GM23338 (cell line): ENCODE measurements around the gene ANTXR1. TPM values are rescaled to one million over a fixed set of nuclear protein-coding genes. Genes with fewer than 3 reads are reported as not detected.

Source experiments
- ATAC-seq: fragments of 200-7000 bp; cut with Tn5 transposase; 3 replicates; pipeline ENCODE4 v1.9.1; 2020
- DNase-seq: peaks from one replicate; pipeline ENCODE4 v3.0.0-alpha.2; 2015; ENCODE audit warnings: low spot score
- H2AFZ ChIP-seq: fragments of 200-600 bp; sonication (generic); 2 replicates; pipeline ENCODE4 v1.8.0; 2016; ENCODE audit warnings: antibody characterized with exemption, mild to moderate bottlenecking, moderate library complexity
- H3F3A ChIP-seq: fragments of 200-600 bp; sonication (generic); replicated peaks from 2 replicates; pipeline ENCODE4 v1.8.0; 2017; ENCODE audit warnings: antibody characterized with exemption, mixed run types, low read depth
- H3K27ac ChIP-seq: fragments of 200-600 bp; sonication (generic); 2 replicates; pipeline ENCODE4 v1.6.1; 2016; ENCODE audit warnings: low read depth
- H3K27me3 ChIP-seq: fragments of 200-600 bp; sonication (generic); 2 replicates; pipeline ENCODE4 v1.8.0; 2016; ENCODE audit warnings: mild to moderate bottlenecking, mixed run types, moderate library complexity; ENCODE audit not compliant: insufficient read depth
- H3K36me3 ChIP-seq: fragments of 200-600 bp; sonication (generic); 2 replicates; pipeline ENCODE4 v1.8.0; 2016; ENCODE audit warnings: mild to moderate bottlenecking; ENCODE audit not compliant: insufficient read depth
- H3K4me1 ChIP-seq: fragments of 200-600 bp; sonication (generic); 2 replicates; pipeline ENCODE4 v1.8.0; 2016; ENCODE audit warnings: mild to moderate bottlenecking, moderate library complexity; ENCODE audit not compliant: insufficient read depth
- H3K4me2 ChIP-seq: fragments of 200-600 bp; sonication (generic); 2 replicates; pipeline ENCODE4 v1.7.1; 2017; ENCODE audit warnings: mixed run types
- H3K4me3 ChIP-seq: fragments of 200-600 bp; sonication (generic); 2 replicates; pipeline ENCODE4 v1.6.1; 2016; ENCODE audit warnings: mixed run types
- H3K79me2 ChIP-seq: fragments of 200-600 bp; sonication (generic); replicated peaks from 2 replicates; pipeline ENCODE4 v1.8.0; 2017; ENCODE audit warnings: mild to moderate bottlenecking; ENCODE audit not compliant: insufficient read depth
- H3K9me2 ChIP-seq: fragments of 200-600 bp; sonication (generic); 2 replicates; pipeline ENCODE4 v1.8.0; 2017; ENCODE audit not compliant: insufficient read depth
- H4K20me1 ChIP-seq: fragments of 200-600 bp; sonication (generic); replicated peaks from 2 replicates; pipeline ENCODE4 v1.8.0; 2017; ENCODE audit warnings: mild to moderate bottlenecking; ENCODE audit not compliant: insufficient read depth
- H3K27ac Mint-ChIP-seq: 2 replicates; pipeline ENCODE4 v1.8.0; 2020; ENCODE audit warnings: inconsistent platforms, mild to moderate bottlenecking, moderate library complexity, mixed read lengths
- H3K27me3 Mint-ChIP-seq: 3 replicates; pipeline ENCODE4 v1.8.0; 2022; ENCODE audit warnings: low read depth, mild to moderate bottlenecking, moderate library complexity, mixed read lengths, inconsistent platforms; ENCODE audit not compliant: insufficient read depth, poor library complexity
- H3K36me3 Mint-ChIP-seq: 3 replicates; pipeline ENCODE4 v1.8.0; 2021; ENCODE audit warnings: low read depth, mild to moderate bottlenecking, inconsistent platforms, moderate library complexity, mixed read lengths
- H3K4me1 Mint-ChIP-seq: 3 replicates; pipeline ENCODE4 v1.8.0; 2020; ENCODE audit warnings: mild to moderate bottlenecking, inconsistent platforms, mixed read lengths
- H3K4me3 Mint-ChIP-seq: 3 replicates; pipeline ENCODE4 v1.8.0; 2021; ENCODE audit warnings: moderate library complexity, mild to moderate bottlenecking, inconsistent platforms, mixed read lengths
- H3K9me3 Mint-ChIP-seq: 3 replicates; pipeline ENCODE4 v1.8.0; 2020; ENCODE audit warnings: moderate library complexity, mild to moderate bottlenecking, inconsistent platforms, mixed read lengths
- EZH2 ChIP-seq: fragments of 200-600 bp; sonication (generic); IDR thresholded peaks from one replicate; pipeline ENCODE4 v1.8.0; 2017; ENCODE audit warnings: antibody characterized with exemption, mild to moderate bottlenecking, low read depth; ENCODE audit not compliant: unreplicated experiment
- EZH2phosphoT487 ChIP-seq: fragments of 200-600 bp; sonication (generic); IDR thresholded peaks from one replicate; pipeline ENCODE4 v1.8.1; 2018; ENCODE audit warnings: antibody characterized with exemption; ENCODE audit not compliant: unreplicated experiment
- NANOG ChIP-seq: IDR thresholded peaks from 2 replicates; pipeline ENCODE4 v1.6.1; 2016; ENCODE audit warnings: antibody characterized with exemption, borderline replicate concordance
- POLR2AphosphoS5 ChIP-seq: IDR thresholded peaks from 2 replicates; pipeline ENCODE4 v1.6.1; 2016; ENCODE audit warnings: antibody characterized with exemption, low read depth
- STAT1 ChIP-seq: IDR thresholded peaks from one replicate; pipeline ENCODE4 v1.6.1; 2016; ENCODE audit warnings: antibody characterized with exemption; ENCODE audit not compliant: unreplicated experiment
- ZNF114 ChIP-seq: fragments of 250-450 bp; sonication (Bioruptor Pico); IDR thresholded peaks from 2 replicates; pipeline ENCODE4 v1.5.0; 2020; ENCODE audit warnings: mild to moderate bottlenecking, moderate library complexity
- polyA plus RNA-seq: library from polyadenylated mRNA; unstranded; fragments of >200 nt; fragmentation: Nextera tagmentation; extraction: Ambion mirVana; gene quantifications from 2 replicates; pipeline ENCODE4 v1.2.1, GENCODE V29; 2016
- total RNA-seq: library from RNA; depleted of rRNA; stranded (reverse); fragments of >200 nt; shearing (Covaris generic); gene quantifications from 2 replicates; pipeline ENCODE4 v1.2.3, GENCODE V29; 2014
- TF ChIP-seq, protein P1 (sequence below): IDR thresholded peaks from 2 replicates; pipeline ENCODE4 v1.6.1; 2016; ENCODE audit warnings: antibody characterized with exemption

ANTXR1 gene
- total and polyA plus RNA-seq, 2 experiments from 2014 or later = 16.1 to 23.1 TPM

DNA sequence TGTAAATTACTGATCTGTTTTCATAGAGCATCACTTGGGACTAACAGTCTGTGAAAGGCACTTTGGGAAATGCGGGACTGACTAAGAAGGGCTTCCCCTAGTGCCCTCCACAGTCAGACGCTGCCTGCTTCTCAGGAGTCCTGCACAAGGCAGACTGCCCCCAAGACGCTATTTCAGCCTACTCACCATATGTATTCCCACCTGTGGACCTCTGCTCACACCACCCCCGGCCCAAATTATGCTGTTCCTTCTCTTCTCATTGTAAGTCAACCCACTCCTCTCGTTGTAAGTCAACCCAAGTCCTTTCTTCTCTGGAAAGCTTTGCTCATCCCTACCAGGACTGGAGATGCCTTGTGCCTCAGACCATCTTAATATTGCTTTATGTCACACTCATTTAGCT is 198.7 kb downstream of the ANTXR1 start:
- Histone ChIP-seq H3K4me2 (no peak overlapping the region), H3K36me3 (0 out of 2 replicates have a peak, but pooled peaks cover 4% of the 10 kb centered on the region), H3K27me3 (no peaks in the 10 kb centered on the region), H3K9me2 (0 out of 2 replicates have a peak, but pooled peaks cover 4% of the 10 kb centered on the region), H3K4me1 (peaks cover 23% of the 10 kb centered on the region), H3K27ac (no peak overlapping the region), H3K4me3 (no peak overlapping the region), H2AFZ (no peak overlapping the region), H3K79me2 (no peaks in the 10 kb centered on the region), H4K20me1 (no peaks in the 10 kb centered on the region), H3F3A (no peaks in the 10 kb centered on the region)
- Mint-ChIP-seq H3K27ac (no peak overlapping the region), H3K27me3 (peaks cover 4% of the 10 kb centered on the region), H3K36me3 (peaks cover 16% of the 10 kb centered on the region), H3K4me1 (peaks cover 2% of the 10 kb centered on the region; the same call in 1 of the 3 replicates), H3K4me3 (no peak overlapping the region), H3K9me3 (peaks cover 19% of the 10 kb centered on the region)
- ATAC-seq (no peak), DNase-seq (no peak)
- no peak for TF ChIP-seq EZH2
- TF ChIP-seq, protein P1, sequence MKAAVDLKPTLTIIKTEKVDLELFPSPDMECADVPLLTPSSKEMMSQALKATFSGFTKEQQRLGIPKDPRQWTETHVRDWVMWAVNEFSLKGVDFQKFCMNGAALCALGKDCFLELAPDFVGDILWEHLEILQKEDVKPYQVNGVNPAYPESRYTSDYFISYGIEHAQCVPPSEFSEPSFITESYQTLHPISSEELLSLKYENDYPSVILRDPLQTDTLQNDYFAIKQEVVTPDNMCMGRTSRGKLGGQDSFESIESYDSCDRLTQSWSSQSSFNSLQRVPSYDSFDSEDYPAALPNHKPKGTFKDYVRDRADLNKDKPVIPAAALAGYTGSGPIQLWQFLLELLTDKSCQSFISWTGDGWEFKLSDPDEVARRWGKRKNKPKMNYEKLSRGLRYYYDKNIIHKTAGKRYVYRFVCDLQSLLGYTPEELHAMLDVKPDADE = no peak
- no peak for TF ChIP-seq NANOG
- TF ChIP-seq POLR2AphosphoS5 = no peak
- no peak for TF ChIP-seq EZH2phosphoT487

DNA sequence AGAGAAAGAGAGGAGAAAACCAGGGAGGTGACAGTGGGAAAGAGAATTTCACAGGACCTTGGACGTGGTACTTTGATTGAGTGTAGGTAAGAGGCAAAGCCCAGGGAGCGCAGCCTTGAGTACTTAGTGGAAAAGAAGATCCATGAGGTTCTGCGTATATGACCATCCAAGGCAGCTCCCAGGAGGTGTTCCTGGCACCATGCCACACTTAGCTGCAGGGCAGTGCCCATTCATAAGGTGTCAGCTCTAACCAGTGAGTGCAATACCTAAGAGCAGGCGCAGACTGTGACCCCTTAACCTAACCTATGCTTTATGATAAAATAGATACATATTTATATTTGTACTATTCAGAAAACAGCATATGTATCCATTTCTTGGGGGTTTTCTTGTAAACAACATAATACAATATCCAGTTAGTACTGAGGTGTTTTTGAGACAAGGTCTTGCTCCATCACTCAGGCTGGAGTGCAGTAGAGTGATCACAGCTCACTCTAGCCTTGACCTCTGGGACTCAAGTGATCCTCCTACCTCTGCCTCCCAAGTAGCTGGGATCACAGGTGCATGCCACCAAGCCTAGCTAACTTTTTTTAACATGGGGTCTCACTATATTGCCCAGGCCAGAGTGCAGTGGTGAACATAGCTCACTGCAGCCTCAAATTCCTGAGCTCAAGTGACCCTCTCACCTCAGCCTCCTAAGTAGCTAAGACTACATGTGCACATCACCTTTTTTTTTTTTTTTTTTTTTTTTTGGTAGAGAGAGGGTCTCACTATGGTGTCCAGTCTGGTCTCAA is 199.5 kb downstream of the ANTXR1 start:
- H3K9me3 Mint-ChIP-seq = peaks cover 12% of the 10 kb centered on the region
- no peaks in the 10 kb centered on the region for H3F3A ChIP-seq
- no peak overlapping the region for H2AFZ ChIP-seq
- H3K36me3 Mint-ChIP-seq = peaks cover 8% of the 10 kb centered on the region
- no peak for ATAC-seq
- TF ChIP-seq ZNF114 (CRISPR knock-in tag) (no peak), EZH2phosphoT487 (no peak), STAT1 (no peak)
- TF ChIP-seq, protein P1 = no peak
- peaks cover 4% of the 10 kb centered on the region for H3K27me3 Mint-ChIP-seq
- H3K79me2 ChIP-seq = no peaks in the 10 kb centered on the region
- peaks cover 23% of the 10 kb centered on the region for H3K4me1 ChIP-seq
- no peak overlapping the region for H3K4me3 ChIP-seq
- 0 out of 2 replicates have a peak, but pooled peaks cover 4% of the 10 kb centered on the region for H3K9me2 ChIP-seq
- no peak overlapping the region for H3K27ac ChIP-seq
- H3K4me2 ChIP-seq = no peak overlapping the region
- peaks cover 2% of the 10 kb centered on the region; the same call in 1 of the 3 replicates for H3K4me1 Mint-ChIP-seq
- no peak overlapping the region for H3K27ac Mint-ChIP-seq
- no peaks in the 10 kb centered on the region for H4K20me1 ChIP-seq
- 0 out of 2 replicates have a peak, but pooled peaks cover 4% of the 10 kb centered on the region for H3K36me3 ChIP-seq
- H3K27me3 ChIP-seq = no peaks in the 10 kb centered on the region
- no peak for DNase-seq
- no peak overlapping the region for H3K4me3 Mint-ChIP-seq
